MG63 (cell line): ENCODE results near the gene TPCN2. TPM values are rescaled to one million over a fixed set of nuclear protein-coding genes. Genes with fewer than 3 reads are reported as not detected.

Experiments
- DNase-seq: peaks from one replicate; pipeline ENCODE4 v3.0.0-alpha.2; 2020
- H3K27me3 ChIP-seq: fragments of 250-450 bp; sonication (Bioruptor Pico); 2 replicates; pipeline ENCODE4 v1.5.1; 2020; ENCODE audit warnings: mild to moderate bottlenecking, moderate library complexity
- H3K36me3 ChIP-seq: fragments of 250-450 bp; sonication (Bioruptor Pico); 2 replicates; pipeline ENCODE4 v1.5.1; 2020; ENCODE audit warnings: mild to moderate bottlenecking, moderate library complexity
- H3K4me3 ChIP-seq: fragments of 250-450 bp; sonication (Bioruptor Pico); 2 replicates; pipeline ENCODE4 v1.5.1; 2020; ENCODE audit warnings: mild to moderate bottlenecking, moderate library complexity
- H3K9me3 ChIP-seq: fragments of 250-450 bp; sonication (Bioruptor Pico); 2 replicates; pipeline ENCODE4 v1.5.1; 2020; ENCODE audit warnings: mild to moderate bottlenecking, moderate library complexity
- total RNA-seq: library from RNA; depleted of rRNA; stranded (reverse); fragments of >200 nt; shearing (Covaris generic); gene quantifications from 2 replicates; pipeline ENCODE4 v1.2.3, GENCODE V29; 2014; ENCODE audit warnings: low replicate concordance

TPCN2 gene
- total RNA-seq, 1 experiment from 2014 or later = 5.4 TPM

DNA sequence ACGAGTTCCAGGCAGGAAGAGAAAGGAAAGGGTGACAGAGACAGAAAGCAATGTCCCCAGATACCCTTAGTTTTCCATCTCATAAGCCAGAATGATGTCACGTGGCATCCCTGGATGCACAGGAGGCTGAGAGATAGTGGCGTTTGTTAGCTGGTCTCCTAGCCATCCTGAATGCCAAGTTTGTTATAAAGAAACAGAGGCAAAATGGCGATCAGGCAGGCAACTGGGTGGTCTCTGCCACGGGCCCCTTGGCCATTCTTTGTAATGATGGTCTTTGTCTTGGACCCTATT, 112.3 kb downstream of the TPCN2 start:
- Histone ChIP-seq H3K36me3 (no peaks in the 10 kb centered on the region), H3K9me3 (no peaks in the 10 kb centered on the region; the same call in none of the 2 replicates), H3K27me3 (no peaks in the 10 kb centered on the region), H3K4me3 (no peak overlapping the region)
- DNase-seq = no peak

- DNase-seq = no peak
- Histone ChIP-seq H3K27me3 (no peaks in the 10 kb centered on the region), H3K4me3 (no peak overlapping the region), H3K9me3 (no peaks in the 10 kb centered on the region; the same call in none of the 2 replicates), H3K36me3 (no peaks in the 10 kb centered on the region)
These were observed 113.8 kb downstream of the TPCN2 start for GRCh38 chr11:69162505-69162904.

DNA sequence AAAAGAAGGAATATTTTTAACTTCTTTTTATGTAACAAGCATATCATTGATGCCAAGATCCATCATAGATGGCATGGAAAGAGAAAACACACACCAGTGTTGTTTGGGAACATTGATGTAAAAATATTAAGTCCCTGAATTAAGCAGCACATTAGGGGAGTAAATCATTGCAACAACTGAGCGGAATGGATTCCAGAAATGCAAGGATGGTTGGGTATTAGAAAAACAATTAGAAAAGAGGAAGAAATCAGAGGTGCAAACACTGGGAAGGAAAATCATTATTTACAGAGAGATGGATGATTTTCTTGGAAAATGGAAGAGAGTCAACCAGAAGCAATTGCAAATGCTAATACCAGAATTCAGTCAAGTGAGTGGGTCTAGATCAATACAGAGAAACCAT, 115.1 kb downstream of the TPCN2 start:
- Histone ChIP-seq H3K4me3 (no peak overlapping the region), H3K36me3 (no peaks in the 10 kb centered on the region), H3K9me3 (no peaks in the 10 kb centered on the region; the same call in none of the 2 replicates), H3K27me3 (no peaks in the 10 kb centered on the region)
- no peak for DNase-seq

DNA sequence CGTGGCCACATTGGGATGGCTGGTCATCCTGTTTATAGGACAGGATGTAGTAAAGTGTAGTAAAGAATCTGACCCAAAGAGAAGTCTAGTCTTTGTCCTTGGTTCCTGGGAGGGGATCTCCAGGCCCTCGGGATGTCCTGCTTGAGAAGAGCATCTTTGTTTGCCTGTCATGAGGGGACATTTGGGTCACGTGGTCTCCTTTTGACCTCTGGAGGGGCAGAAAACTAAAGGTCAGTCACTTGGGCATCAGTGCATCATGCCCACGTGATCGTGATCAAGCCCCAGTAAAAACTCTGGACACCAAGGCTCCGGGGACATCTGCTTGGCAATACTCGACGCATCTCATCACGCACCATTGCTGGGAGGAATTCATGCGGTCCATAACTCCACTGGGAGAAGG, 116.1 kb downstream of the TPCN2 start:
- Histone ChIP-seq H3K27me3 (no peaks in the 10 kb centered on the region), H3K9me3 (no peaks in the 10 kb centered on the region; the same call in none of the 2 replicates), H3K4me3 (no peak overlapping the region), H3K36me3 (no peaks in the 10 kb centered on the region)
- DNase-seq = no peak

- H3K27me3 ChIP-seq = no peaks in the 10 kb centered on the region
- no peaks in the 10 kb centered on the region; the same call in none of the 2 replicates for H3K9me3 ChIP-seq
- H3K36me3 ChIP-seq = no peaks in the 10 kb centered on the region
- H3K4me3 ChIP-seq = no peak overlapping the region
- no peak for DNase-seq
These were observed 117.0 kb downstream of the TPCN2 start for GRCh38 chr11:69165775-69166174.

DNA sequence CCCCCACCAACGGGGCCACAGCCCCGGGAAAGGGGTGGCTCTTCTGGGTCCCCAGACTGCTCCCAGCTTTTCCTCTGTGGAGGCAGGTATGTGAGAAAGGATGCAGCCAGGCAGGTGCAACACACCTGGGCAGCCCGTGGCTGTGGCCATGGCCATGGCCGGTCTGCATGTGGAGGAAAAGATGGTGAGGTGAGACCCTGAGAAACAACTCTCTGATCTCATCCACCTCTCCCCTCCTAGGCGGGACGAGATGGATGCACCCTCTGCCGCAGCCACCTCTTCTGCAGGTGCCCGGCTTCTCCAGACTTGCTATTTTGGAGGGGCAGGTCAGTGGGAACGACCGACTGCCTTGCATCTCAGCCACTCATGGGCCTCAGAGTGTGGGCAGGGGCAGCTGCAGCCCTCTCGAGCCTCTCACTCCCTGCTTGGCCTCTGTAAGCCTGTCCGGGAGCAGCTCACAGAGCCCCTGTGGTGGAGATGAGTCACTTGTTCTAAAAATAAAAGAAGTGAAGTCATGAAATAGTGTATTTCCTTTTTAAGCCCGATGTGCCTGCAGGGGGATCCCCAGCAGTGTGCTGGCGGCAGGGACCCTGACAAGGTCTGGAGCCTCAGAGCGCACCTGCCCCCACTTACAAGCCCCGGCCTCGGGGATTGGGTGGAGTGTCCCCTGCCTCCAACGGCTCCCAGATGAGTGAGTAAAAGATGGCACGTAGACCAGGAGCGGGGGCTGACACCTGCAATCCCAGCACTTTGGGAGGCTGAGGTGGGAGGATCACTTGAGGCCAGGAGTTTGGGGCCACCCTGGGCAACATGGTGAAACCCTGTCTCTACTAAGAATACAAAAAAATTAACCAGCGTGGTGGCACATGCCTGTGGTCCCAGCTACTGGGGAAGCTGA, 117.7 kb downstream of the TPCN2 start:
- H3K4me3 ChIP-seq = no peak overlapping the region
- H3K9me3 ChIP-seq = no peaks in the 10 kb centered on the region; the same call in none of the 2 replicates
- no peaks in the 10 kb centered on the region for H3K27me3 ChIP-seq
- peak; percentile 74 for DNase-seq
- H3K36me3 ChIP-seq = no peaks in the 10 kb centered on the region

- Histone ChIP-seq H3K36me3 (no peaks in the 10 kb centered on the region), H3K27me3 (no peaks in the 10 kb centered on the region), H3K9me3 (no peaks in the 10 kb centered on the region; the same call in none of the 2 replicates), H3K4me3 (no peak overlapping the region)
- peak; percentile 16 for DNase-seq
These were observed 118.6 kb downstream of the TPCN2 start for GRCh38 chr11:69167130-69167915.

GRCh38 chr11:69167916-69168691, 119.4 kb downstream of the TPCN2 start:
- DNase-seq = no peak
- no peak overlapping the region for H3K4me3 ChIP-seq

DNA sequence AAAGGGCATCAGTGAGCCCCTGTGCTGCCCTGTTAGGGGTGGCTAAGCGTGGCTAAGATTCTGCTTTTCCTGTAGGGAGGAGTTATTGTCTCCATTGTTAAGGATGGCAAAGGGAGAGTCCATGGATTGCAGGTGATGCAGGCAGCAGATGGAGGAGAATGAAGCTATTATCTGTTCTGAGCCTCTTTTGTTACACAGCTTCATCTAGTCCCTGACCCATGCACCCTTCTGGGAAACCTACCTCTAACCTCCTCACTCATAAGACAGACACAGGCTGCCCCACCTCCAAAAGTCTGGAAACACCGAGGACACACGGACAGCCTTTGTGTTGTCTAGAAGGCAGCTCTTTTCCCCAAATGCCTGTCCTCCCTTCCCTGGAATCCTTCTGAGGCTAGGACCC, 120.7 kb downstream of the TPCN2 start:
- H3K27me3 ChIP-seq = no peaks in the 10 kb centered on the region
- H3K9me3 ChIP-seq = no peaks in the 10 kb centered on the region
- H3K36me3 ChIP-seq = no peaks in the 10 kb centered on the region
- no peak for DNase-seq
- no peak overlapping the region for H3K4me3 ChIP-seq

More at GRCh38 chr11:69167916-69168691, 119.4 kb downstream of the TPCN2 start:
- Histone ChIP-seq H3K27me3 (no peaks in the 10 kb centered on the region), H3K36me3 (no peaks in the 10 kb centered on the region), H3K9me3 (no peaks in the 10 kb centered on the region; the same call in none of the 2 replicates)

DNA sequence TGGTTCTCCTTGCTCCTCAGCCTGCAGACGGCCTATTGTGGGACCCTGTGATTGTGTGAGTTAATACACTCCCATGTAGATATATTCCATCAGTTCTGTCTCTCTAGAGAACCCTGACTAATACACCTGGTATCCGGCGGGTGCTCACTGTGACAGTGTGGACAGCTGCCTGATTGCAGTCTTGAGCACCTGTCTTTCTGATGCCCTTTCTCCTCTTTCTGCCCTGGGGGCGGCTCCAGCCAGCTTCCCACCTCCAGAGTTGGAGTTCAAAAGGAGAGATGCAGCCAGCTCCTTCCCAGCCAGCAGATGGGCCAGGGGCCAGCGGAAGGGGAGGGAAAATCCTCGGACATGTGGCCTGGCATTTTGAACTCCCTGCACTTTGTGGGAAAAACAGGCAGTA, 122.0 kb downstream of the TPCN2 start:
- no peaks in the 10 kb centered on the region for H3K9me3 ChIP-seq
- H3K36me3 ChIP-seq = no peaks in the 10 kb centered on the region
- no peak overlapping the region for H3K4me3 ChIP-seq
- H3K27me3 ChIP-seq = no peaks in the 10 kb centered on the region
- no peak for DNase-seq

- no peak for DNase-seq
- H3K36me3 ChIP-seq = no peaks in the 10 kb centered on the region
- H3K9me3 ChIP-seq = no peaks in the 10 kb centered on the region
- H3K27me3 ChIP-seq = no peaks in the 10 kb centered on the region
- H3K4me3 ChIP-seq = no peak overlapping the region
These were observed 122.9 kb downstream of the TPCN2 start for GRCh38 chr11:69171476-69172240.

DNA sequence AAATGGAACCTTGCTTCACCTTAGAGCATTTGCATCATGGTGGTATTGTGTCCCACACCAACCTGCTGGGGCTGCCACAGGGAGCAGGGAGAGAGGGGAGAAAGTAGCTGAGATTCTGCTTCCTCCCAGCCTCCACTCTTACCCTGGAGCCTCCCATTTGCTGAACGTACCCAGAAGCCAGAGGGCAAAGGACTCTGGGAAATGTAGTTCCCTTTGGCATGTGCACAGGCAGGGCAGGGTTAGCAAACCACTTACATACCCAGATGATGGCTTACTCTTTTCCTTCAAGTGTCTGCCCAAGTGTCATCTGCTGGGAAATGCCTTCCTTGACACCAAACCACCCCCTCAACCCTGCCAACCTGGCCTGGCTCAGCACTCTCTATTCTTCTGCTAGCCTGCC, 123.9 kb downstream of the TPCN2 start:
- Histone ChIP-seq H3K27me3 (no peaks in the 10 kb centered on the region), H3K36me3 (no peaks in the 10 kb centered on the region), H3K4me3 (no peak overlapping the region), H3K9me3 (no peaks in the 10 kb centered on the region)
- no peak for DNase-seq

DNA sequence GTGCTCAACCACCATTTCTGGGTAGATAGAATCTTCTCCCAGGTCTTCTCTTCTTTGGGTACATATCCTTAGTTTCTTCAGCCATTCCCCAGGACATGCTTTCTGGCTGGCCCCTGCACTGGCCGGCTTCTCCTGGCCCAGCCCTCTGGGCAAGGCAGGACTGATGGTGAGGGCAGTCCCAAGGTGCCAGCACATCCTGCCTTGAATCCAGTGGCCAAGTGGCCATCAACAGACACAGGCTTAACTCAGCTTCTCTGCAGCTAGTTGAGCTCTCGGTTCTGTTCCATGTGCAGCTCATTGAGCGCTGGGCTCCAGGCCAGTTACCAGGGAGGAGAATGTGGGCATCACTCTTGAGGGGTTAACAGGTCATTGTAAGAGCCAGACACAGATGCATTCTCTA, 124.6 kb downstream of the TPCN2 start:
- no peak for DNase-seq
- no peaks in the 10 kb centered on the region for H3K27me3 ChIP-seq
- H3K4me3 ChIP-seq = no peak overlapping the region
- H3K36me3 ChIP-seq = no peaks in the 10 kb centered on the region
- no peaks in the 10 kb centered on the region for H3K9me3 ChIP-seq

DNA sequence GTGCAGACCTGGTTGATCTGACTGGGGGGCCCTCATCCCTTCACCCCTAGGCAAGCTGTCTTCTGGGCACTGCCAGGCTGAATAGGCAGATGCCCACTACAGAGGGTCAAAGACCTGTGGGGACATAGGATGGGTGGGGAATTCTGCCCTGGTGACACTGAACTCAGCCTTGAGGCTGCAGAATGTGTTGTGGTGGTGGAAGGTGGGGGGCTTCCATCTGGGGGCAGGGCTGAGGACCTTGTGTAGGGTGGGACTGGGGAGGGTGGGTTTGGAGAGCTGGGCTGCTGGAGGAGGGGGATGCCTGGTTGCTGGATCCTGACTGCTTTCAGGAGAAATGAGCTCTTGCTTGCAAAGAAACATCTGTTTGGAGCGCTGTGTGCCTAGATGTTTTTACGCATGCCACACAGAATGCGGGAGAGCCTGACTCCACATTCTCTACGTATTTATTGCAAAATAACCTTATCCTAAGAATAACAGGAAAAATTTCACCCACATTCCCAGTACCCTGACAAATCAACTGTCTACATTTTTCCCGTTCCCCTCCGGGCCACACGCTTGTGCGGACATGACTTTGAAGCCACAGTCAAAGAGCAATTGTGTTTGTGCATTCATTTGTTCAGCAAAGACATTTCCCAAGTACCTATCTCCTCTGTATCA, 125.3 kb downstream of the TPCN2 start:
- no peaks in the 10 kb centered on the region for H3K36me3 ChIP-seq

GRCh38 chr11:69174841-69175240, 126.1 kb downstream of the TPCN2 start:
- no peaks in the 10 kb centered on the region for H3K9me3 ChIP-seq
- no peak for DNase-seq

More for the DNA sequence above, 125.3 kb downstream of the TPCN2 start:
- H3K4me3 ChIP-seq = no peak overlapping the region
- DNase-seq = no peak
- no peaks in the 10 kb centered on the region for H3K9me3 ChIP-seq
- H3K27me3 ChIP-seq = no peaks in the 10 kb centered on the region

More at GRCh38 chr11:69174841-69175240, 126.1 kb downstream of the TPCN2 start:
- Histone ChIP-seq H3K36me3 (no peaks in the 10 kb centered on the region), H3K4me3 (no peak overlapping the region), H3K27me3 (no peaks in the 10 kb centered on the region)
